Right lobe of liver (tissue), 6 donors: ENCODE measurements around the gene SEMA6B. TPM values are rescaled to one million over a fixed set of nuclear protein-coding genes. Genes with fewer than 3 reads are reported as not detected.

Experiments used
- ATAC-seq, 4 donors: fragments of 200-7000 bp; cut with Tn5 transposase; one replicate each; pipeline ENCODE4 v1.9.1; 2020; ENCODE audit warnings: mild to moderate bottlenecking in 4 of 4, moderate library complexity in 4 of 4
- DNase-seq, 3 donors: peaks; one replicate each; pipeline ENCODE4 v3.0.0-alpha.2; 2020
- H3K27ac ChIP-seq, 3 donors: fragments of 200-600 bp; one replicate each; pipeline ENCODE4 v1.8.0; 2022
- H3K27me3 ChIP-seq, 2 donors: fragments of 200-600 bp; one replicate each; pipeline ENCODE4 v1.8.0; 2022
- H3K36me3 ChIP-seq, 4 donors: fragments of 200-600 bp; sonication (generic) in 1 of 4; one replicate each; pipeline versions ENCODE4 v1.5.1 to v1.8.0; 2017 to 2022; ENCODE audit warnings: control low read depth in 1 of 4
- H3K4me1 ChIP-seq, 4 donors: fragments of 200-600 bp; sonication (generic) in 1 of 4; one replicate each; pipeline versions ENCODE4 v1.5.1 to v1.8.0; 2017 to 2022; ENCODE audit warnings: control low read depth in 1 of 4
- H3K4me3 ChIP-seq, 3 donors: fragments of 200-600 bp; one replicate each; pipeline ENCODE4 v1.8.0; 2022
- H3K9me3 ChIP-seq, 4 donors: fragments of 200-600 bp; sonication (generic) in 1 of 4; one replicate each; pipeline versions ENCODE4 v1.5.1 to v1.8.0; 2017 to 2022; ENCODE audit warnings: control low read depth in 1 of 4
- CTCF ChIP-seq, 4 donors: fragments of 200-600 bp in 3 of 4; fragments of 450-650 bp in 1 of 4; IDR thresholded peaks; one replicate each; pipeline versions ENCODE4 v1.5.1 to v1.8.0; 2016 to 2022; ENCODE audit warnings: antibody characterized with exemption in 4 of 4, mild to moderate bottlenecking in 2 of 4
- POLR2A ChIP-seq: fragments of 450-650 bp; IDR thresholded peaks from one replicate; pipeline ENCODE4 v1.6.1; 2017; ENCODE audit warnings: antibody characterized with exemption, mild to moderate bottlenecking
- WGBS: methylation state at CpG from one replicate; pipeline ENCODE4 v1.1.6; 2018; ENCODE audit warnings: low coverage, low lambda C conversion rate; ENCODE audit not compliant: insufficient coverage; ENCODE audit errors: missing lambda C conversion rate; 5-methylcytosine and 5-hydroxymethylcytosine counted together
- intact Hi-C, 2 donors: fragments of 100-400 bp; cut with DNase I; formaldehyde crosslinking; loops; one replicate each; pipeline versions ENCODE4 v1.11.2 to v1.14.1; 2022
- total RNA-seq, 6 experiments: library from RNA; depleted of rRNA in 2 of 6; stranded (reverse); fragments of >200 nt in 2 of 6; fragmentation: NEBNext Ultra II Directional in 3 of 6; extraction: Animal tissue kit (Norgen Biotek cat#: 25700) in 3 of 6; gene quantifications; one replicate each; pipeline versions ENCODE4 v1.1.0 to v1.2.4, GENCODE V29; 2016 to 2023
- donor health status: DM: no; HTN: yes; CAD: no.
- donor health status: DM: no; HTN: no; CAD: no.
- donor health status: DM: no; HTN: no; CAD: no.
- donor health status: DM: no; HTN: yes; CAD: no.
- donor health status: DM: no; HTN: yes; CAD: no.

The SEMA6B gene
- total RNA-seq, 6 experiments from 2014 or later: 1.0 to 6.5 (median 2.3) TPM

DNA sequence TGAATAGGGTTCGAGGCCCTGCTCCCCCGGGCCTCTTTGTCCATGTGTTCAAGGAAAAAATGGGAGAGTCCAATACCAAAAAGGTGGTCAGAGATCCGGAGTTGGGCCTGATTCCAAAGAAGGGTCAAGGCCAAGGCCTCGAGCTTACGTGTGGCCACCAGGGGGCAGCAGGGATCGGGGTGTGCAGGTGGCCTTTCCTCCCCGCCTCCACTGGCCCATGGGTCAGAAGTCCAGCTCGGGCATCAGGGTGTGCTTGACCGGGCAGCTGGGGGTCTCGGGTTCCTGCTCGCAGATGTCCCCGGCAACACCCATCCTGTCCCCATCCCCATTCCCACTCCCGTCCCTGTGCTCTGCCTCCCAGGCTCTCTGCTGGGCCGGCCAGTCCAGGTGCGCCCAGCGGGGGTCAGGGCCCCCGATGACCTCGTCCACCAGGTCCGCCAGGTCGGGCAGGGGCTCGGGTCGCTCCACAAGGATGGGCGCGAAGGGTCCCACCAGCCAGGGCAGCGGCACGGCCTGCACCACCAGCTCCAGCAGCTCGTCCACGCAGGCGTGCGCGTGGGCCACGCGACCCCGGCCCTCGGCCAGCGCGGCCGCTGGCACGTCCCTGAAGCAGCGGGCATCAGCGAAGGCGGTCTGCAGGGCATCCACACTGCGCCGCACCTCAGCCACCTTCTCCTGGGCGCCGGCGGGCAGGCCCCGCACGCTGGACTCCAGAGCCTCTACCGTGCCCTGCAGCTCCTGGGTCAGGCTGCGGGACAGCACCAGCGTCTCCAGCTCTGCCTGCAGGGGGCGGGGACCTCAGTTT is 36.0 kb downstream of the SEMA6B start:
- no peaks in the 10 kb centered on the region for H3K9me3 ChIP-seq
- H3K36me3 ChIP-seq: peaks cover 0 to 3% (median 1%) of the 10 kb centered on the region in 4 donors
- intact Hi-C loops: no loop called here
- H3K4me1 ChIP-seq: peaks cover 0 to 52% (median 25%) of the 10 kb centered on the region in 4 donors
- TF ChIP-seq CTCF (IDR thresholded peaks at IDR 0.05) (peak; percentile 60 to 78 (median 72)), POLR2A (no peak)
- DNase-seq (peak; percentile 74 to 81 (median 77)), ATAC-seq (peak; percentile 5 to 39 (median 24))
- WGBS: 19% methylated on average over 4 of the region's 53 CpGs
- H3K27ac ChIP-seq: no peak overlapping the region
- H3K4me3 ChIP-seq: no peak overlapping the region
- no peaks in the 10 kb centered on the region for H3K27me3 ChIP-seq

GRCh38 chr19:4522291-4523002 is 37.0 kb downstream of the SEMA6B start:
- H3K4me1 ChIP-seq: peaks cover 0 to 61% (median 30%) of the 10 kb centered on the region in 4 donors
- DNase-seq: no peak
- peak overlapping the region in 1 of 3 donors; percentile 51 for H3K27ac ChIP-seq
- intact Hi-C loops: no loop called here
- 93% methylated on average over 10 of the region's 15 CpGs for WGBS
- no peaks in the 10 kb centered on the region for H3K9me3 ChIP-seq
- TF ChIP-seq CTCF (IDR thresholded peaks at IDR 0.05) (no peak), POLR2A (no peak)
- no peaks in the 10 kb centered on the region for H3K27me3 ChIP-seq
- H3K36me3 ChIP-seq: peaks cover 0 to 3% (median 0%) of the 10 kb centered on the region in 4 donors
- no peak overlapping the region for H3K4me3 ChIP-seq
- no peak for ATAC-seq

GRCh38 chr19:4521888-4522242 is 37.6 kb downstream of the SEMA6B start:
- TF ChIP-seq CTCF (IDR thresholded peaks at IDR 0.05): no peak
- TF ChIP-seq POLR2A: no peak
- DNase-seq (no peak), ATAC-seq (no peak)
- H3K27me3 ChIP-seq: no peaks in the 10 kb centered on the region
- peaks cover 0 to 67% (median 33%) of the 10 kb centered on the region in 4 donors for H3K4me1 ChIP-seq
- no peak overlapping the region for H3K4me3 ChIP-seq
- WGBS: 58% methylated on average over 4 of the region's 5 CpGs
- no peaks in the 10 kb centered on the region for H3K9me3 ChIP-seq
- intact Hi-C loops: no loop called here
- H3K27ac ChIP-seq: peak overlapping the region in 1 of 3 donors; percentile 51
- H3K36me3 ChIP-seq: peaks cover 0 to 3% (median 0%) of the 10 kb centered on the region in 4 donors

- intact Hi-C loops: no loop called here
- Histone ChIP-seq H3K27ac (peak overlapping the region in 2 of 3 donors; percentile 51 to 53), H3K27me3 (no peaks in the 10 kb centered on the region), H3K4me1 (peaks cover 0 to 71% (median 34%) of the 10 kb centered on the region in 4 donors), H3K4me3 (no peak overlapping the region), H3K36me3 (peaks cover 0 to 4% (median under 1%) of the 10 kb centered on the region in 4 donors), H3K9me3 (no peaks in the 10 kb centered on the region)
- DNase-seq (peak; percentile 72 to 79 (median 79)), ATAC-seq (peak; percentile 12 to 42 (median 34))
- TF ChIP-seq POLR2A: no peak
- TF ChIP-seq CTCF (IDR thresholded peaks at IDR 0.05): no peak
- WGBS: 67% methylated on average over 5 of the region's 11 CpGs
Measured at GRCh38 chr19:4521170-4521887, 38.2 kb downstream of the SEMA6B start.
